Adrenal gland (tissue), 12 donors: Measurements from ENCODE around the gene PPP3R2. TPM values are rescaled to one million over a fixed set of nuclear protein-coding genes. Genes with fewer than 3 reads are reported as not detected.

ENCODE experiments used
- DNase-seq, 7 donors: peaks; one replicate each; pipeline ENCODE4 v3.0.0-alpha.2; 2019 to 2020
- H3K27ac ChIP-seq, 5 donors: fragments of 200-600 bp; sonication (generic) in 4 of 5; 1 replicate in 3 of 5; 2 replicates in 2 of 5; pipeline versions ENCODE4 v1.5.1 to v1.8.0; 2016 to 2020; ENCODE audit warnings: mild to moderate bottlenecking in 1 of 5
- H3K27me3 ChIP-seq: fragments of 200-600 bp; 2 replicates; pipeline ENCODE4 v1.8.0; 2021
- H3K36me3 ChIP-seq, 2 donors: fragments of 200-600 bp; replicated peaks in 1 of 2; 1 replicate in 1 of 2; 2 replicates in 1 of 2; pipeline versions ENCODE4 v1.5.1 to v1.8.0; 2018 to 2022
- H3K4me1 ChIP-seq, 2 donors: fragments of 200-600 bp; replicated peaks in 1 of 2; 1 replicate in 1 of 2; 2 replicates in 1 of 2; pipeline versions ENCODE4 v1.5.1 to v1.8.0; 2018 to 2021
- H3K4me3 ChIP-seq, 4 donors: fragments of 200-600 bp; sonication (generic) in 3 of 4; one replicate each; pipeline ENCODE4 v1.5.1; 2016 to 2018
- H3K9me3 ChIP-seq, 3 donors: fragments of 200-600 bp; sonication (generic) in 1 of 3; replicated peaks in 1 of 3; 1 replicate in 2 of 3; 2 replicates in 1 of 3; pipeline versions ENCODE4 v1.5.1 to v1.8.0; 2016 to 2021
- CTCF ChIP-seq, 6 experiments: fragments of 450-650 bp in 4 of 6; fragments of 200-600 bp in 2 of 6; sonication (generic) in 1 of 6; IDR thresholded peaks; 1 replicate in 5 of 6; 2 replicates in 1 of 6; pipeline versions ENCODE4 v1.5.1 to v1.8.0; 2016 to 2021; ENCODE audit warnings: antibody characterized with exemption in 6 of 6, mild to moderate bottlenecking in 2 of 6, moderate library complexity in 1 of 6
- POLR2A ChIP-seq, 2 donors: fragments of 450-650 bp; IDR thresholded peaks; one replicate each; pipeline ENCODE4 v1.6.1; 2017; ENCODE audit warnings: antibody characterized with exemption in 2 of 2, mild to moderate bottlenecking in 2 of 2, moderate library complexity in 1 of 2
- WGBS, 4 donors: extraction: QIAGEN DNeasy Blood & Tissue Kit in 2 of 4; methylation state at CpG; one replicate each; pipeline versions ENCODE4 v1.1.5 to v1.1.7; 2013 to 2017; 5-methylcytosine and 5-hydroxymethylcytosine counted together
- intact Hi-C, 2 donors: fragments of 100-400 bp; cut with DNase I; formaldehyde crosslinking; loops; one replicate each; pipeline versions ENCODE4 v1.14.1 to v1.15.0; 2022 to 2023
- polyA plus RNA-seq, 3 donors: library from polyadenylated mRNA; stranded (reverse); fragments of 200-250 nt in 2 of 3; fragments of 350-450 nt in 1 of 3; fragmentation: Illumina TruSeq in 1 of 3; extraction: RNeasy Lipid Tissue Mini Kit (QIAGEN cat#74804) in 1 of 3; gene quantifications; one replicate each; pipeline ENCODE4 v1.2.3, GENCODE V29; 2013 to 2014
- total RNA-seq, 9 donors: library from RNA; depleted of rRNA in 4 of 9; stranded (reverse); fragments of >200 nt in 4 of 9; fragments of 120-200 nt in 1 of 9; fragmentation: NEBNext Ultra II Directional in 1 of 9; extraction: Animal tissue kit (Norgen Biotek cat#: 25700) in 1 of 9; gene quantifications; one replicate each; pipeline versions ENCODE4 v1.1.0 to v1.2.4, GENCODE V29; 2013 to 2023
- donor health status: healthy with polysubstance abuse.
- donor health status: Bipolar disorder and iron deficiency.
- donor health status: DM: yes; HTN: yes; CAD: no.
- donor health status: DM: no; HTN: no; CAD: no.
- donor health status: DM: no; HTN: no; CAD: no.
- donor health status: DM: yes; HTN: yes; CAD: no.

Gene PPP3R2
- total and polyA plus RNA-seq, 12 donors, result 0.06 TPM; not detected in 11

DNA sequence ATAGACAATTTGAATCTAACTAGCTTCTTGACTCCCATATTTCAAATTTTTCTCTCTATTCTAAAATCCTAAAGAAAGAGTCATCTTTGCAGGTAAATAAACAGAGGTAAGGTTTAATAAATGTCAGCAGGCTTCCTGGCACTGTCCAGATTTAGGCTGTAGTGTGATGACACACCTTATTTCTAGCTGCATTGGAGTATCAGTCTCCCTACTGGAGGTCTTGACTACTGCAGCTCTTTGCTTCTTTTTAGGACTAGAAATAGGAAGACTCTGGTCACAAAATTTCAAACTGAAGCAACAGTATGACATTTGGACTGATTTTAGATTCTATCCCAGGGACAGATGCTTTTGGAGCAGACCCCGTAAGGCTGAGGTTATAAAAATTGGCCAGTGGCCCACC, 40.7 kb upstream of the PPP3R2 start:
- H3K4me1 ChIP-seq, result no peaks in the 10 kb centered on the region
- no peak for DNase-seq
- intact Hi-C loops, result no loop called here
- no peaks in the 10 kb centered on the region for H3K27me3 ChIP-seq
- 85 to 95% (median 92%) methylated on average over 1 of the region's 1 CpG for WGBS, 4 donors
- no peak overlapping the region for H3K4me3 ChIP-seq
- H3K36me3 ChIP-seq, result no peaks in the 10 kb centered on the region
- no peaks in the 10 kb centered on the region for H3K9me3 ChIP-seq
- TF ChIP-seq POLR2A (IDR thresholded peaks at IDR 0.05) (no peak), CTCF (IDR thresholded peaks at IDR 0.05) (no peak)
- H3K27ac ChIP-seq, result no peak overlapping the region

- H3K27ac ChIP-seq, result no peak overlapping the region
- WGBS, 4 donors, result 45 to 68% (median 55%) methylated on average over 4 of the region's 4 CpGs
- no peaks in the 10 kb centered on the region for H3K36me3 ChIP-seq
Measured at GRCh38 chr9:101634741-101635409, 40.1 kb upstream of the PPP3R2 start.

GRCh38 chr9:101632611-101633010, 37.8 kb upstream of the PPP3R2 start:
- no peak overlapping the region for H3K4me3 ChIP-seq
- H3K9me3 ChIP-seq, result no peaks in the 10 kb centered on the region
- 70 to 100% (median 79%) methylated on average over 1 of the region's 1 CpG for WGBS, 4 donors
- no peaks in the 10 kb centered on the region for H3K4me1 ChIP-seq
- no peak overlapping the region for H3K27ac ChIP-seq
- no peaks in the 10 kb centered on the region for H3K36me3 ChIP-seq
- intact Hi-C loops, result no loop called here
- TF ChIP-seq CTCF (IDR thresholded peaks at IDR 0.05) (no peak), POLR2A (IDR thresholded peaks at IDR 0.05) (no peak)
- no peaks in the 10 kb centered on the region for H3K27me3 ChIP-seq
- DNase-seq, result no peak

More at GRCh38 chr9:101634741-101635409, 40.1 kb upstream of the PPP3R2 start:
- Histone ChIP-seq H3K27me3 (no peaks in the 10 kb centered on the region), H3K4me1 (no peaks in the 10 kb centered on the region), H3K4me3 (no peak overlapping the region), H3K9me3 (no peaks in the 10 kb centered on the region)
- intact Hi-C loops, result no loop called here
- no peak for DNase-seq
- TF ChIP-seq POLR2A (IDR thresholded peaks at IDR 0.05) (no peak), CTCF (IDR thresholded peaks at IDR 0.05) (no peak)

GRCh38 chr9:101631892-101632291, 37.1 kb upstream of the PPP3R2 start:
- 27 to 38% (median 34%) methylated on average over 2 of the region's 2 CpGs for WGBS, 4 donors
- no peaks in the 10 kb centered on the region for H3K9me3 ChIP-seq
- no peak overlapping the region for H3K4me3 ChIP-seq
- no peaks in the 10 kb centered on the region for H3K27me3 ChIP-seq
- intact Hi-C loops, result no loop called here
- no peak for TF ChIP-seq CTCF (IDR thresholded peaks at IDR 0.05)
- TF ChIP-seq POLR2A (IDR thresholded peaks at IDR 0.05), result no peak
- no peaks in the 10 kb centered on the region for H3K36me3 ChIP-seq
- no peak overlapping the region for H3K27ac ChIP-seq
- no peaks in the 10 kb centered on the region for H3K4me1 ChIP-seq
- no peak for DNase-seq
